ENCODE measurements around the gene NAA80. TPM values are rescaled to one million over a fixed set of nuclear protein-coding genes. Genes with fewer than 3 reads are reported as not detected.
A peak's percentile ranks its signal among the peaks of the same experiment; 100 is the strongest.

The NAA80 gene
- total and polyA plus RNA-seq, 2 of the 13 experiments (the other 11 are each of a cell fraction or from before 2014, with no cell fraction given): 3.4 to 8.7 TPM

- DNase-seq (ENCODE audit: low spot score) (no peak), FAIRE-seq (no peak), ATAC-seq (no peak)
- ChIA-PET POLR2A (interaction anchor here (4.7 kb wide), 1 partner anchor 10 kb away, joined by 58 read pairs; the partner anchor contains the start of gene HYAL2), CTCF (ENCODE audit: low intra/inter-chr PET ratio, low total read pairs) (no interaction called here)
- peaks cover 22 to 39% of the 10 kb centered on the region in 2 experiments for H3K36me3 ChIP-seq (replicated peaks in 1 of 2; ENCODE audit: control insufficient read depth in 1 of 2, insufficient read depth in 2 of 2, low read length in 2 of 2)
- H3K79me2 ChIP-seq (ENCODE audit: insufficient read depth, low read length): peaks cover 46% of the 10 kb centered on the region
- no peak overlapping the region for H2AFZ ChIP-seq (ENCODE audit: low read length)
- H3K4me2 ChIP-seq (ENCODE audit: low read depth, low read length): peak overlapping the region; percentile 97
- BruUV-seq (replicated peaks): no TSS peak
- TF ChIP-seq ZFP90 (CRISPR knock-in tag; IDR thresholded peaks at IDR 0.05; ENCODE audit: borderline replicate concordance): no peak
- no peak for TF ChIP-seq AKNA (CRISPR knock-in tag; IDR thresholded peaks at IDR 0.05; ENCODE audit: borderline replicate concordance)
- TF ChIP-seq PPARG (CRISPR knock-in tag; conservative IDR thresholded peaks at IDR 0.05): no peak
- TF ChIP-seq PCBP2 (optimal IDR thresholded peaks at IDR 0.05; ENCODE audit: low read depth, low read length, poor library complexity, severe bottlenecking): no peak
- no peak for TF ChIP-seq IRF2 (CRISPR knock-in tag; IDR thresholded peaks at IDR 0.05)
- TF ChIP-seq TFAP4 (IDR thresholded peaks at IDR 0.05; ENCODE audit: borderline replicate concordance, low read depth): no peak
- TF ChIP-seq ZNF280D (CRISPR knock-in tag; IDR thresholded peaks at IDR 0.05): no peak
- no peak for TF ChIP-seq POGZ (CRISPR knock-in tag; IDR thresholded peaks at IDR 0.05)
- no peak for TF ChIP-seq ZNF740 (CRISPR knock-in tag; IDR thresholded peaks at IDR 0.05)
- intact Hi-C loops (cut with micrococcal nuclease; ENCODE audit: unreplicated experiment) (no loop called here), in situ Hi-C loops (cut with HindIII; ENCODE audit: extremely low pct_ligation_motif_present, low pct_unique_long_range_greater_than_20kb) (no loop called here)
- peaks cover 12% of the 10 kb centered on the region for H4K20me1 ChIP-seq (ENCODE audit: insufficient read depth, low read length)
- 92% methylated on average over 8 of the region's 12 CpGs for WGBS (ENCODE audit: low lambda C conversion rate)
- H3K4me1 ChIP-seq (ENCODE audit: insufficient read depth, low read length): peaks cover 57% of the 10 kb centered on the region
- no peaks in the 10 kb centered on the region for H3K9me3 ChIP-seq (ENCODE audit: low read length)
- H3K4me3 ChIP-seq (replicated peaks in 1 of 3; ENCODE audit: insufficient read depth in 1 of 3, low read depth in 2 of 3, low read length in 3 of 3): no peak overlapping the region
- H3K27ac ChIP-seq (ENCODE audit: extremely low read length, insufficient read depth, low read length): peak overlapping the region; percentile 8
- peaks cover 0 to 2% of the 10 kb centered on the region in 2 experiments; a peak in 1 of 5 replicates for H3K27me3 ChIP-seq (ENCODE audit: control insufficient read depth in 1 of 2, insufficient read depth in 2 of 2, low read length in 2 of 2)
- peak overlapping the region; percentile 15; the same call in 1 of the 2 replicates for H3K9ac ChIP-seq (ENCODE audit: insufficient read depth, low read depth, low read length)
These were observed 34.6 kb upstream of the NAA80 start for GRCh38 chr3:50333744-50334328.
